WERI-Rb-1 (cell line): Measurements from ENCODE around the gene PXYLP1.
A peak's percentile ranks its signal among the peaks of the same experiment; 100 is the strongest.

Experiments
- DNase-seq: peaks from one replicate; pipeline ENCODE4 v3.0.0-alpha.2; 2020
- H3K27ac ChIP-seq: fragments of 250-450 bp; sonication (Bioruptor Pico); 2 replicates; pipeline ENCODE4 v1.5.1; 2020; ENCODE audit warnings: mild to moderate bottlenecking, moderate library complexity
- H3K27me3 ChIP-seq: fragments of 250-450 bp; sonication (Bioruptor Pico); 2 replicates; pipeline ENCODE4 v1.5.1; 2021; ENCODE audit warnings: mild to moderate bottlenecking, low read depth, moderate library complexity; ENCODE audit not compliant: insufficient read depth, severe bottlenecking
- H3K36me3 ChIP-seq: fragments of 250-450 bp; sonication (Bioruptor Pico); 2 replicates; pipeline ENCODE4 v1.5.1; 2020; ENCODE audit warnings: mild to moderate bottlenecking, moderate library complexity
- H3K4me3 ChIP-seq: 2 replicates; pipeline ENCODE4 v1.5.1; 2011; ENCODE audit warnings: low read depth, mild to moderate bottlenecking, control low read depth, low read length
- H3K9me3 ChIP-seq: fragments of 250-450 bp; sonication (Bioruptor Pico); 2 replicates; pipeline ENCODE4 v1.5.1; 2021; ENCODE audit warnings: mild to moderate bottlenecking, moderate library complexity; ENCODE audit not compliant: severe bottlenecking
- TF ChIP-seq, protein P1 (sequence below): IDR thresholded peaks from 2 replicates; pipeline ENCODE4 v1.5.1; 2011; ENCODE audit warnings: low read depth, mild to moderate bottlenecking, control low read depth, inconsistent platforms, low read length

The PXYLP1 gene

DNA sequence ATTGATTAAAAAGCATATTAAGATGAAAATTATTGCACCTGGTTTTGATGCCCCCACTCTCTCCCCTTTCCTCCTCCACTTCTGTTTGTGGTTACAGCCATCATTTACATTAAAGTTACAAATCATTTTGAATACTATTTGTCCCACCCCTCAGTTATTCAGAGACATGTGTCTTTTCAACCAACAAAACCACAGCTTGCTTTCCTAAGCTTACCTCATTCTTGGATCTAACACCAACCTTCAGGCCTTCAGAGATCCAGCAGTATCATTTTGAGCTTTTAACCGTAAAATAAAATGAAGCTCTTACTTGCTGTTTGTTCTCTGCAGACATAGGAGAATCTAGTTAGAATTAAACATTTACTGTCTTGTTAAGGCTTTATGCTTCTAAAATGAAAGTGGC lies 4.7 kb downstream of the PXYLP1 start:
- H3K27me3 ChIP-seq: no peaks in the 10 kb centered on the region
- H3K27ac ChIP-seq: no peak overlapping the region
- H3K4me3 ChIP-seq: no peak overlapping the region
- TF ChIP-seq, protein P1, sequence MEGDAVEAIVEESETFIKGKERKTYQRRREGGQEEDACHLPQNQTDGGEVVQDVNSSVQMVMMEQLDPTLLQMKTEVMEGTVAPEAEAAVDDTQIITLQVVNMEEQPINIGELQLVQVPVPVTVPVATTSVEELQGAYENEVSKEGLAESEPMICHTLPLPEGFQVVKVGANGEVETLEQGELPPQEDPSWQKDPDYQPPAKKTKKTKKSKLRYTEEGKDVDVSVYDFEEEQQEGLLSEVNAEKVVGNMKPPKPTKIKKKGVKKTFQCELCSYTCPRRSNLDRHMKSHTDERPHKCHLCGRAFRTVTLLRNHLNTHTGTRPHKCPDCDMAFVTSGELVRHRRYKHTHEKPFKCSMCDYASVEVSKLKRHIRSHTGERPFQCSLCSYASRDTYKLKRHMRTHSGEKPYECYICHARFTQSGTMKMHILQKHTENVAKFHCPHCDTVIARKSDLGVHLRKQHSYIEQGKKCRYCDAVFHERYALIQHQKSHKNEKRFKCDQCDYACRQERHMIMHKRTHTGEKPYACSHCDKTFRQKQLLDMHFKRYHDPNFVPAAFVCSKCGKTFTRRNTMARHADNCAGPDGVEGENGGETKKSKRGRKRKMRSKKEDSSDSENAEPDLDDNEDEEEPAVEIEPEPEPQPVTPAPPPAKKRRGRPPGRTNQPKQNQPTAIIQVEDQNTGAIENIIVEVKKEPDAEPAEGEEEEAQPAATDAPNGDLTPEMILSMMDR: no peak
- peaks cover 11% of the 10 kb centered on the region for H3K36me3 ChIP-seq
- DNase-seq: no peak
- H3K9me3 ChIP-seq: no peaks in the 10 kb centered on the region

DNA sequence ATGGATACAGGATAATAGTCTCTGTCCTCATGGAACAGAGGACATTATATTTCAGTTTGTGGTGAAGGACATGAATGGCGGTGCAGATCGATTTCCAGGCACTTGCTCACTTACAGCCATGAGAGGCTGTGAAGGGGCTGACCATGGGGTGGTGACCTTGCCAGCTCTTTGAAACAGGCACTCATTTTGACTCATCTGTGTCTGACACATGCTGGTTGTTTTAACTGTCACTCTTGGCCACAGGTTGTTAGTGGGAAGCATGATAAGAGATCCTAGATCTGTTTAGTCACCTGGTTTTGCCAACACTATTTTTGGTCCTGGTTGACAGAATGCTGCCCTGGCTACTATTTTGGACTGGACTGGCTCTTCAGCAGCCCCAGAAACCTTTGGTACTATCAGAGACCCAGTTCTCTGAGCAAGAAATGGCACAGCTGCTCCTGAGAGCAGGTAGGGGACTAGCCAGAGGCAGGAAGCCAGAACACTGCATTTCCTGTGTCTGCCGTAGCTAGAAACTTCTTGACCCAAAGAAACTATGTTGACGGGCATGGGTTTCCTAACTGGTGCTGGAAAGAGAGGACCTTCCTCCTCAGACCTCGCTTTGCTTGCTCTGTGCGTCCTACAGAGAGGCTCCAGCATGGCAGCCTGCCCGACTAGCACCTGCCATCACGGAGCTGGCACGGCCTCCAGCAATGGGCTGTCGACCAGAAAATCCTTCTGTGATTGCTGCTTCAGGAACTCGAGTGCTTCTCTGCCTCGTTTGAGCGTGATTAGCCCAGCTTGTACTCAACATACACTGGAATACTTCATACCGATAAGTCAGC lies 6.3 kb downstream of the PXYLP1 start:
- TF ChIP-seq, protein P1: no peak
- Histone ChIP-seq H3K27ac (no peak overlapping the region), H3K27me3 (no peaks in the 10 kb centered on the region), H3K36me3 (peaks cover 15% of the 10 kb centered on the region), H3K9me3 (peaks cover 5% of the 10 kb centered on the region), H3K4me3 (no peak overlapping the region)
- DNase-seq: no peak

DNA sequence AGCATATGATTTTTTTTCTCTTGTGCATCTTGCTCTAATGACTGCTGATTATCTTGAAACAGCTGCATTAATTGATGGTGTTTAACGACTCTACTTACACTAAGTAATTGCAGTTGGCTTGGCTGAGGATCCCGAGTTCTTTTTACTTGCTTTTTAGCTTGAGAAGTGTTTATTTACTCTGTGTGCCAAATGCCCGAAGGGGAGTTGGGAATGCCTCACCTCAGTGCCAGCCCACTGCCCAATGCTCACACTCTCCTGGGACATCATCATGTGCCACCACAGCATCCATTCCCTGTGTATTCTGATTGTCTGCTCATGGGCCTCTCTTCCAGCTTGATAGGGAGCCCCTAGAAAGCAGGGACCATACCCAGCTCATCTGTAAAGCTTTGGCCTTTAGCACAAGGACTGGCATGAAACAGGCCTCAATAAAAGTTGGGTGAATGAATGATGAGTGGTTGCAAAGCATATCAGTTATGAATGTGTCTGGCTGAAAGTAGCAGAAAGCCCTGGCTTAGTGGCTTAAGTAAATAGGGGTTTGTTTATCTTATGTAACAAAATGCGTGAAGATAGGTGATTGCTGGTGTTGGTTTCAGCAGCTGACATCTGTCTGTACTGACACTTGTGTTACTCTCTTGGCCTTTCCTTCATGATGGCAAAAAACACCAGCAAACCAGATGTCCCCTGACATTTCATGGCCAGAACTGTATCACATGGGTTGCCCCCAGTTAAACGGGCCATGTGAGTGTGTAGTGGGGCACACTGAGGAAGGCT lies 8.1 kb downstream of the PXYLP1 start:
- no peak for DNase-seq
- Histone ChIP-seq H3K4me3 (no peak overlapping the region), H3K9me3 (peaks cover 5% of the 10 kb centered on the region), H3K27ac (no peak overlapping the region), H3K27me3 (no peaks in the 10 kb centered on the region), H3K36me3 (peaks cover 19% of the 10 kb centered on the region)
- TF ChIP-seq, protein P1: no peak

DNA sequence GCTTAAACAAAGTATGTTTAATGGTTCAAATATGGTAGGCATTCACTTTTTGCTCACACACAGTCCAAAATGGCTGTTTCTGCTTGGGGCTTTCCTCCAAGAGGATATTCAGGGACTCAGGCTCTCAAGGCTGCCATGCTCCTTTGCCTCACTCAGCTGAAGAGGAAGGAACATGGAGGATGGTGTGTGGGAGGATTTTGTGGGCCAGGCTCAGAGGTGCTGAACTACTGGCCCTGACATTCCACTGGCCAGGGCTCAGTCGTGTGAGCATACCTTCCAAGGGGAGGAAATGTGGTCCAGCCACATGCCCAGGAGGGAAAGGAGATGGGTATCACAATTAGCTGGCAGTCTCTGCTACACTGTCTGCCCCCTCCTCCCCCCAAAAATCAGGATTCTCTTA lies 8.7 kb downstream of the PXYLP1 start:
- DNase-seq: no peak
- H3K27me3 ChIP-seq: no peaks in the 10 kb centered on the region
- no peak overlapping the region for H3K4me3 ChIP-seq
- TF ChIP-seq, protein P1: no peak
- no peak overlapping the region for H3K27ac ChIP-seq
- peaks cover 5% of the 10 kb centered on the region for H3K9me3 ChIP-seq
- H3K36me3 ChIP-seq: peaks cover 19% of the 10 kb centered on the region

DNA sequence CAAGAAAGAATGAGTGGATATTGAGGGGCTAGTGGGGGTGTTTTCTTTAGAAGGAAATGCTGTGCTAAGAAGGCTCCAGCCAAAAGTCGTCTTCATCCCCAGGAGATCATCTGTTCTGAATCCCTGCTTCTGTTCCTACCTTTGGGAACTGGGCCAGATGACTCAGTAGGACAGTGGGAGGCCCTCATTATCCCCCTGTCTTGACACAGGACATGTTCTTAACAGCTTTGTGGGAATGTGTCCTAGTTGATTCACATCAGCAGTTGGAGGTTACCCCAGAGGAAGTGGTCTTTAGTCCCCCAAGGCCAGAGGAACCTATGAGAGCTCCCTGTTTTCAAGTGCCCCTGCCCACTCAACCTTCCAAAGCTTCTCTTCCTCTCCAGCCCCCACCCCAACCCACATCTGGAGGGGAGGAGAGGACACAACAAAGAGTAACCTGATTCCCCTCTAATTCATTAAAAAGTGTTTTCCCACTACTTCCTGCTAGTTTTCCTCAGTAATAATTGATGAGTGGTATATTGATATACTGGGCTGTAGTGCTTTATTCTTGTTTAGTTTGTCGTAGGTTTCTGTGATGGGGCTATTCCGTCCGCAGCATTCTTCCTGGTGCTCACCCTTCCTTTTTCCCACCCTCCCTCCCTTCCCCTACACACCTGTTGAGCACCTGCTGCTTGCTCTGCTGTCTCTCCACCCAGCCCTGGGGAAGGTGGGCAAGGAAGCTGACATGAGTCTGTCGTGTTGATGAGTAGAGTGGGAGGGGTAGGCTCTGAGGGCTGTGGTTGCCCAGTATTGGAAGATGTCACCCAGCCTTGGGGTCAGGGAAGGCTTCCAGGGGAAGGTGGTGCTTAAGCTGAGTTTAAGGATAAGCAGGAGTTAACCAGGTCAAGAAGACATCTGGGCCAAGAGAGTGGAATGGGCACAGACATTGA lies 9.3 kb downstream of the PXYLP1 start:
- DNase-seq: peak; percentile 27
- Histone ChIP-seq H3K27ac (no peak overlapping the region), H3K4me3 (no peak overlapping the region), H3K9me3 (peaks cover 5% of the 10 kb centered on the region), H3K36me3 (peaks cover 15% of the 10 kb centered on the region), H3K27me3 (no peaks in the 10 kb centered on the region)
- TF ChIP-seq, protein P1: no peak
